ENCODE measurements around the gene LYST.

Gene LYST

GRCh38 chr1:235628316-235629005 is 238.2 kb downstream of the LYST start:
- no peak for DNase-seq

- no peak for DNase-seq
These were observed 240.9 kb downstream of the LYST start for GRCh38 chr1:235625831-235626230.

GRCh38 chr1:235625340-235625739 is 241.4 kb downstream of the LYST start:
- DNase-seq: no peak

- DNase-seq: no peak
These were observed 241.9 kb downstream of the LYST start for GRCh38 chr1:235624721-235625333.

GRCh38 chr1:235622936-235623779 is 243.5 kb downstream of the LYST start:
- no peak for DNase-seq

GRCh38 chr1:235619149-235619548 is 247.6 kb downstream of the LYST start:
- peak; percentile 21 for DNase-seq

GRCh38 chr1:235617808-235618207 is 248.9 kb downstream of the LYST start:
- no peak for DNase-seq

- DNase-seq: no peak
These were observed 249.6 kb downstream of the LYST start for GRCh38 chr1:235617140-235617539.

- DNase-seq: no peak
These were observed 252.2 kb downstream of the LYST start for GRCh38 chr1:235614442-235614954.

- DNase-seq: no peak
These were observed 253.1 kb downstream of the LYST start for GRCh38 chr1:235613602-235614001.

GRCh38 chr1:235612761-235613160 is 253.9 kb downstream of the LYST start:
- no peak for DNase-seq
